Liver (tissue), 9 donors: ENCODE data around the gene RAVER1. TPM values are rescaled to one million over a fixed set of nuclear protein-coding genes. Genes with fewer than 3 reads are reported as not detected.
A peak's percentile ranks its signal among the peaks of the same experiment; 100 is the strongest.

Experiments
- DNase-seq: peaks from one replicate; pipeline ENCODE4 v3.0.0-alpha.2; 2017; ENCODE audit warnings: low spot score
- H3K27ac ChIP-seq, 2 donors: one replicate each; pipeline ENCODE4 v1.7.0; 2013; ENCODE audit warnings: inconsistent platforms in 2 of 2, low read length in 2 of 2, control low read depth in 1 of 2, low read depth in 1 of 2, mild to moderate bottlenecking in 1 of 2
- H3K27me3 ChIP-seq, 4 donors: one replicate each; pipeline versions ENCODE4 v1.6.1 to v1.7.0; 2013; ENCODE audit warnings: low read length in 3 of 4, inconsistent platforms in 1 of 4, mild to moderate bottlenecking in 1 of 4, moderate library complexity in 1 of 4; ENCODE audit not compliant: control insufficient read depth in 4 of 4, insufficient read depth in 4 of 4
- H3K36me3 ChIP-seq, 4 donors: one replicate each; pipeline versions ENCODE4 v1.6.1 to v1.7.0; 2013; ENCODE audit warnings: low read length in 3 of 4, mild to moderate bottlenecking in 3 of 4, low read depth in 1 of 4, moderate library complexity in 1 of 4; ENCODE audit not compliant: control insufficient read depth in 4 of 4, insufficient read depth in 3 of 4
- H3K4me1 ChIP-seq, 4 donors: one replicate each; pipeline versions ENCODE4 v1.6.1 to v1.7.0; 2013; ENCODE audit warnings: low read length in 3 of 4, mild to moderate bottlenecking in 3 of 4, moderate library complexity in 1 of 4; ENCODE audit not compliant: control insufficient read depth in 4 of 4, insufficient read depth in 4 of 4
- H3K4me3 ChIP-seq, 3 donors: one replicate each; pipeline versions ENCODE4 v1.6.1 to v1.7.0; 2013; ENCODE audit warnings: low read length in 3 of 3, control low read depth in 1 of 3, low read depth in 1 of 3, mild to moderate bottlenecking in 1 of 3
- H3K9ac ChIP-seq, 2 donors: one replicate each; pipeline ENCODE4 v1.7.0; 2013; ENCODE audit warnings: low read length in 2 of 2, mild to moderate bottlenecking in 2 of 2, moderate library complexity in 2 of 2, control low read depth in 1 of 2, low read depth in 1 of 2
- H3K9me3 ChIP-seq, 4 donors: one replicate each; pipeline versions ENCODE4 v1.6.1 to v1.7.0; 2013; ENCODE audit warnings: low read length in 3 of 4; ENCODE audit not compliant: control insufficient read depth in 4 of 4
- ATF3 ChIP-seq: IDR thresholded peaks from 2 replicates; pipeline ENCODE4 v1.6.1; 2016; ENCODE audit warnings: antibody characterized with exemption
- CTCF ChIP-seq: fragments of 150-350 bp; IDR thresholded peaks from 2 replicates; pipeline ENCODE4 v1.5.1; 2017; ENCODE audit warnings: improper control_type of control experiment, low read depth, low read length; ENCODE audit not compliant: missing input control
- EGR1 ChIP-seq, 2 donors: IDR thresholded peaks; 2 replicates each; pipeline ENCODE4 v1.6.1; 2016 to 2018; ENCODE audit warnings: antibody characterized with exemption in 2 of 2, low read depth in 2 of 2
- FOXA1 ChIP-seq: IDR thresholded peaks from 2 replicates; pipeline ENCODE4 v1.6.1; 2016; ENCODE audit warnings: antibody characterized with exemption
- FOXA2 ChIP-seq: IDR thresholded peaks from 2 replicates; pipeline ENCODE4 v1.6.1; 2016; ENCODE audit warnings: antibody characterized with exemption
- GABPA ChIP-seq, 2 donors: IDR thresholded peaks in 1 of 2; conservative IDR thresholded peaks in 1 of 2; 2 replicates each; pipeline ENCODE4 v1.6.1; 2016; ENCODE audit warnings: antibody characterized with exemption in 2 of 2, mild to moderate bottlenecking in 1 of 2, moderate library complexity in 1 of 2
- HNF4A ChIP-seq, 2 donors: conservative IDR thresholded peaks; 2 replicates each; pipeline ENCODE4 v1.6.1; 2016; ENCODE audit warnings: antibody characterized with exemption in 2 of 2, mild to moderate bottlenecking in 2 of 2
- HNF4G ChIP-seq: IDR thresholded peaks from 2 replicates; pipeline ENCODE4 v1.6.1; 2016; ENCODE audit warnings: antibody characterized with exemption
- JUND ChIP-seq, 2 donors: IDR thresholded peaks; 2 replicates each; pipeline ENCODE4 v1.6.1; 2016; ENCODE audit warnings: antibody characterized with exemption in 2 of 2
- MAX ChIP-seq: IDR thresholded peaks from 2 replicates; pipeline ENCODE4 v1.6.1; 2016; ENCODE audit warnings: antibody characterized with exemption
- REST ChIP-seq: IDR thresholded peaks from 2 replicates; pipeline ENCODE4 v1.6.1; 2016; ENCODE audit warnings: antibody characterized with exemption, mild to moderate bottlenecking
- TAF1 ChIP-seq: conservative IDR thresholded peaks from 2 replicates; pipeline ENCODE4 v1.6.1; 2016; ENCODE audit warnings: antibody characterized with exemption, mild to moderate bottlenecking
- ZBTB33 ChIP-seq: IDR thresholded peaks from 2 replicates; pipeline ENCODE4 v1.6.1; 2016; ENCODE audit warnings: antibody characterized with exemption
- WGBS: extraction: QIAGEN DNeasy Blood & Tissue Kit; methylation state at CpG from one replicate; pipeline ENCODE4 v1.1.7; 2013; 5-methylcytosine and 5-hydroxymethylcytosine counted together
- polyA plus RNA-seq, 2 donors: library from polyadenylated mRNA; stranded (reverse) in 1 of 2; unstranded in 1 of 2; fragments of 200-250 nt in 1 of 2; fragments of >200 nt in 1 of 2; fragmentation: Nextera tagmentation in 1 of 2; extraction: Ambion mirVana in 1 of 2; gene quantifications; one replicate each; pipeline versions ENCODE4 v1.2.1 to v1.2.3, GENCODE V29; 2013 to 2015
- total RNA-seq, 2 donors: library from RNA; depleted of rRNA; stranded (reverse); fragments of >200 nt; gene quantifications; one replicate each; pipeline ENCODE4 v1.2.3, GENCODE V29; 2014
- donor health status: healthy.
- donor health status: healthy.
- donor health status: healthy.
- donor health status: healthy.
- donor health status: healthy.

RAVER1 gene
- total and polyA plus RNA-seq, 4 donors = 2.1 to 13.6 (median 6.2) TPM

- H3K9ac ChIP-seq = no peak overlapping the region
- H3K4me1 ChIP-seq = peaks cover 21 to 50% (median 40%) of the 10 kb centered on the region in 4 donors
- H3K27me3 ChIP-seq = peaks cover 2 to 16% (median 7%) of the 10 kb centered on the region in 4 donors
- DNase-seq = no peak
- H3K9me3 ChIP-seq = no peaks in the 10 kb centered on the region
- TF ChIP-seq GABPA (IDR thresholded peaks at IDR 0.05 in 1 of 2, conservative IDR thresholded peaks at IDR 0.05 in 1 of 2) (no peak), MAX (no peak), REST (no peak), CTCF (no peak), JUND (IDR thresholded peaks at IDR 0.05) (no peak), FOXA1 (no peak), HNF4A (conservative IDR thresholded peaks at IDR 0.05) (no peak), ATF3 (no peak), ZBTB33 (no peak), TAF1 (no peak), FOXA2 (no peak), EGR1 (IDR thresholded peaks at IDR 0.05; ENCODE audit: low read depth in 2 of 2) (no peak), HNF4G (no peak)
- H3K27ac ChIP-seq = no peak overlapping the region
- peak overlapping the region in 1 of 3 donors; percentile 34 for H3K4me3 ChIP-seq
- H3K36me3 ChIP-seq = no peaks in the 10 kb centered on the region
- WGBS = 3% methylated on average over 49 of the region's 49 CpGs
Measured at GRCh38 chr19:10291554-10292205, 41.6 kb downstream of the RAVER1 start.
